ENCODE measurements around the gene BCL2.

DNA sequence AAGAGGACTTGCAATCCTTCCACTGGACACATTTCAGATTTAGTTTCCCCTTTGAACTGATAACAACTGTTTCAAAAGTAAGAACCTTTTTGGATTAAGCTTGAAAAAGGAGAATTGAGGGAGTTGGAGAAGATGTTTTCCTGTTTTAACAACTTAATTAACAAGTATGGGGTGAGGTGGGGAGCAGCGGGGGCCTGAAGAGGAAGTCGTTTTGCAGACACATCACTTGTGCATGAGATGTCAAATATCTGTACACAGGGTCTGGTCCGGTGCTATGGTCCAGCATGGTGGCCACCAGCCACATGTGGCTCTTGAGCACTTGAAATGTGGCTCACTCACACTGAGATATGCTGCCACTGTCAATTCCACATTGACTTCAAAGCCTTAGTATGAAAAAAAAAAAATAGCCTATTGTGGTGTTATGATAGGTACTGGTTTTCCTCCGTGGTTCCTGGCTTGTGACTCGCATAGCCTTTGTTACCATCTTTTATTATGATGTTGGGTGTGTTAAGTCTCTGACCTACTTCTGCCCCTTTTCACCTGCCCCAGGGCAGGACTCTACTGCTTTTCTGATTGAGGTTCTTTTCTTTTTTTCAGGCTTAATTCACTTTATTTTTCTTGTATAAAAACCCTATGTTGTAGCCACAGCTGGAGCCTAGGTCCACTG lies 205.5 kb downstream of the BCL2 start:
- no peak for TF ChIP-seq GATA2 (IDR thresholded peaks at IDR 0.05; ENCODE audit: low read depth, low read length)
- TF ChIP-seq GATA3 (IDR thresholded peaks at IDR 0.05; ENCODE audit: low read depth, low read length) = no peak
